IPS DF 6.9 (cell line): ENCODE measurements around the gene BCL2L15.

Experiments used
- DNase-seq: peaks from one replicate; pipeline ENCODE4 v3.0.0-alpha.2; 2013; ENCODE audit warnings: low read depth, low spot score
- H3K27ac ChIP-seq: one replicate; pipeline ENCODE4 v1.5.1; 2013; ENCODE audit warnings: low read length, control low read depth
- H3K27me3 ChIP-seq: 2 replicates; pipeline ENCODE4 v1.6.1; 2013; ENCODE audit warnings: mild to moderate bottlenecking, low read length; ENCODE audit not compliant: control insufficient read depth, insufficient read depth
- H3K36me3 ChIP-seq: 2 replicates; pipeline ENCODE4 v1.6.1; 2013; ENCODE audit warnings: low read length; ENCODE audit not compliant: control insufficient read depth, insufficient read depth
- H3K4me1 ChIP-seq: 2 replicates; pipeline ENCODE4 v1.6.1; 2013; ENCODE audit warnings: low read length; ENCODE audit not compliant: control insufficient read depth, insufficient read depth
- H3K4me3 ChIP-seq: 2 replicates; pipeline ENCODE4 v1.5.1; 2013; ENCODE audit warnings: mild to moderate bottlenecking, low read length
- H3K9me3 ChIP-seq: 2 replicates; pipeline ENCODE4 v1.6.1; 2013; ENCODE audit warnings: low read length, inconsistent platforms; ENCODE audit not compliant: control insufficient read depth, insufficient read depth
- WGBS: extraction: QIAGEN DNeasy Blood & Tissue Kit; methylation state at CpG from one replicate; pipeline ENCODE4 v1.1.7; 2013; ENCODE audit warnings: mixed read lengths, missing lambda C conversion rate; ENCODE audit not compliant: insufficient read length, insufficient coverage; 5-methylcytosine and 5-hydroxymethylcytosine counted together

The BCL2L15 gene

DNA sequence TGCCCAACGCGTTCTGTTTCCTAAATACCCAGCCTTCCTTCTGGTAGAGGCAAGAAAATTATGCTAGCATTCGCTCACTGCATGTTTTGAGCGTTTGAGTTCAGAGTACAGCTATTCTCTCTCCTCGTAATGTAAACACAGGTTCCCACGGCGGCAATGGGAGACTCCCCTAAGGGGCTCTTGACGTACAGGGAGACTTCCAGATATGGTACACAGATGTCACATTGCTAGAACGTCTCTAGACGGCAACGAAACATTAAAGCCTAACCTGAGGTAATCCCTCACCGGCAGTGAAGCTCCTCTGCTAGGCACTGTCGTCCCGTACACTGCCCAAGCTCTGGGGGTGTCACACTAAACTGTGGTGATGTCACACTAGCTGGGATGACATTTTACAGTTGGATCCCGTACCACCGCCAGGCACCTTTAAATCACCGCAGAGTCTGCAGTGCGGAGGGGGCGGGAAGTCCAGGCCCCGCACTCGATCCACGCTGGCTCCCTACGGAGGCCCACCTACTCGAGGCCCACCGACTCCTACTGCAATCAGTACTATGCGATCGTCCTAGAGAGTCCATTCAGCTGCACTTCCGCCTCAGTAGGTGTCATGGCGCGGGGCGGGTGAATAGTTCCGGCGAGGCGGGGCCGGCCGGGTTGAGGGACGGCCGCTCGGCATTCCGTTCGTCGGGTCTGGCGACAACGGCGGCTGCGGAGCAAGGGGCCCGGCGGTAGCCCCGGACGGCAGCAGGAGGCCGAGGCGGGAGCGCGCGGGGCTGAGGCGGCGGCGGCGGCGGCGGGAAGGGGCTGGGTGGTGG lies 41.8 kb upstream of the BCL2L15 start, which contains the start of gene HIPK1:
Gene HIPK1, plus strand, starts transcription at position 384 of the 809 bp plus-strand sequence.
- H3K4me1 ChIP-seq = no peaks in the 10 kb centered on the region
- no peaks in the 10 kb centered on the region for H3K9me3 ChIP-seq
- no peaks in the 10 kb centered on the region for H3K27me3 ChIP-seq
- H3K36me3 ChIP-seq = no peaks in the 10 kb centered on the region
- H3K27ac ChIP-seq = no peak within 1 kb of the TSS
- peak within 1 kb of the TSS; percentile 86 for H3K4me3 ChIP-seq
- peak; percentile 33 for DNase-seq
- WGBS = no CpG with 5 or more reads among the region's 61 CpGs

DNA sequence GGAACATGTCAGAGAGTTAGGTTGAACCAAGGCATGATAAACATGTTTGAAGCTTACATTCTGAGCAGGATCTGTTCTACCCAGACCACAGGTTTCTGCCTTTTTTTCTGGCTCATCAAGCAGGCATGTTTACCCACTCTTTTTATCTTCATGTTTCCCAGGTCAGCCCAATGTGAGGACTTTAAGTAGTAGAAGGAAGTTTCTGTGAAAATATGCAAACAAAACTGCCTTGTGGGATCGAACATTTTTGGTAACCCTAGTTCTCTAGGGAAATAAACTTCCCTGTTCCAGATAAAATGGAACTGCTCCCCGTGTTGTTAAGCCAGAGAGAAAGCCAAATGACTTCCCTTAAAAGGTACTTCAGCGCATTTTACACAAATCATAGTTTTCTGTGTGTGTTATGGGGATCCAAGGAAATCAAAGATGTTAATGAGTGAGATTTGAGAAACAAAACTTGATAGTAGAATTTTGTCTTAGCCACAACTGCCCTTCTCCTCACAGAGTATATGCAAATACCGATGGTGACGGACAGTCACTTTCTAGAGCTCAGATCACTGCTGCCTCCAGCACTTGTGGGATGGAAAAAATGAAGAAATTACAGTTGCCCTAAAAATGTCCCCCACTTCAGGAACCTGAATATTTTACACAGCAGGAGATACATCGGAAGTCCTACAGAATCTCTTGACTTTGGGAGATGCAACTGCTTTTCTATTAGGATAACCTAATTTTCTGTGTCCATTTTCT lies 41.0 kb upstream of the BCL2L15 start:
- Histone ChIP-seq H3K4me3 (peak overlapping the region; percentile 86; the same call in 1 of the 2 replicates), H3K9me3 (no peaks in the 10 kb centered on the region), H3K4me1 (no peaks in the 10 kb centered on the region), H3K27ac (no peak overlapping the region), H3K36me3 (no peaks in the 10 kb centered on the region), H3K27me3 (no peaks in the 10 kb centered on the region)
- WGBS = no CpG with 5 or more reads among the region's 6 CpGs
- no peak for DNase-seq

DNA sequence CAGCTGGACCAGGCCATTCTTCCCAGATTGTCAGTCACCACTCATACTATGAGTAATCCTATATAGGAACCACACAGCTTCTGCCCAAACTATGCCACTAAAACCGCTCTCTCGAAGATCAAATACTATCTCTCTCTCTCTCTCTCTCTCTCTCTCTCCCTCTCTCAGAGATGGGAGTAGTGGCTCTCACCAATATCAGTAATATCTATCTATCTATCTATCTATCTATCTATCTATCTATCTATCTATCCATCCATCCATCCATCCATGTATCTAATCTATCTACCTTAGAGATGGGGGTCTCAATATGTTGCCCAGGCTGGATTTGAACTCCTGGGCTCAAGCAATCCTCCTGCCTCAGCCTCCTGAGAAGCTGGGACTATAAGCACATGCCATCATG lies 37.1 kb upstream of the BCL2L15 start:
- H3K9me3 ChIP-seq = no peaks in the 10 kb centered on the region
- DNase-seq = no peak
- H3K4me1 ChIP-seq = no peaks in the 10 kb centered on the region
- no peak overlapping the region for H3K27ac ChIP-seq
- WGBS = no CpG with 5 or more reads among the region's 2 CpGs
- no peaks in the 10 kb centered on the region for H3K27me3 ChIP-seq
- no peak overlapping the region for H3K4me3 ChIP-seq
- H3K36me3 ChIP-seq = no peaks in the 10 kb centered on the region

DNA sequence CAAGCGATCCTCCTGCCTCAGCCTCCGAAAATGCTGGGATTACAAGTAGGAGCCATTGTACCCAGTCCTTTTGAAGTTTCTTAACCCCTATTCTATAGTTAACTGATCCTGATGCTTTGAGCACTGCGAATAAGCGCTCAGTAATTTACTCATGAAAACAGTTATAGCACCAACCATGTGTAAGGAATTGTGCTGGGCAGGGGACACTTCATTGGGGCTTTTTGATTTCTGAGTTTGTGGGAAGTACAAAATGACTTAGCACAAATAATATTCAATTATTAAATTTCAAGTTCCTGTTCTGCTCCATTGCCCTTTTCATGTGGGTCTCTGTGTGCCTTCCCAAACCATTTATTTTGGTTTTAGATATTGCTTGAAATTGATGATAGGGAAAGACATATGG lies 35.6 kb upstream of the BCL2L15 start:
- Histone ChIP-seq H3K9me3 (no peaks in the 10 kb centered on the region), H3K4me3 (no peak overlapping the region), H3K4me1 (no peaks in the 10 kb centered on the region), H3K27me3 (no peaks in the 10 kb centered on the region), H3K27ac (no peak overlapping the region), H3K36me3 (no peaks in the 10 kb centered on the region)
- no peak for DNase-seq
- WGBS = no CpG with 5 or more reads among the region's 4 CpGs

GRCh38 chr1:113918243-113918642 lies 30.9 kb upstream of the BCL2L15 start:
- Histone ChIP-seq H3K36me3 (no peaks in the 10 kb centered on the region), H3K9me3 (no peaks in the 10 kb centered on the region), H3K27me3 (no peaks in the 10 kb centered on the region), H3K4me3 (no peak overlapping the region), H3K4me1 (no peaks in the 10 kb centered on the region), H3K27ac (no peak overlapping the region)
- DNase-seq = no peak

- no peaks in the 10 kb centered on the region for H3K9me3 ChIP-seq
- no peaks in the 10 kb centered on the region for H3K36me3 ChIP-seq
- H3K4me3 ChIP-seq = no peak overlapping the region
- no peaks in the 10 kb centered on the region for H3K4me1 ChIP-seq
- no peaks in the 10 kb centered on the region for H3K27me3 ChIP-seq
- no CpG with 5 or more reads among the region's 2 CpGs for WGBS
- no peak for DNase-seq
- H3K27ac ChIP-seq = no peak overlapping the region
Measured at GRCh38 chr1:113917400-113918082, 30.2 kb upstream of the BCL2L15 start.

GRCh38 chr1:113916974-113917373 lies 29.6 kb upstream of the BCL2L15 start:
- Histone ChIP-seq H3K27me3 (no peaks in the 10 kb centered on the region), H3K27ac (no peak overlapping the region), H3K9me3 (no peaks in the 10 kb centered on the region), H3K4me1 (no peaks in the 10 kb centered on the region), H3K4me3 (no peak overlapping the region), H3K36me3 (no peaks in the 10 kb centered on the region)
- no CpG with 5 or more reads among the region's 5 CpGs for WGBS
- DNase-seq = no peak

GRCh38 chr1:113913887-113914664 lies 26.7 kb upstream of the BCL2L15 start:
- WGBS = no CpG with 5 or more reads among the region's 5 CpGs
- H3K27ac ChIP-seq = no peak overlapping the region
- no peak for DNase-seq

DNA sequence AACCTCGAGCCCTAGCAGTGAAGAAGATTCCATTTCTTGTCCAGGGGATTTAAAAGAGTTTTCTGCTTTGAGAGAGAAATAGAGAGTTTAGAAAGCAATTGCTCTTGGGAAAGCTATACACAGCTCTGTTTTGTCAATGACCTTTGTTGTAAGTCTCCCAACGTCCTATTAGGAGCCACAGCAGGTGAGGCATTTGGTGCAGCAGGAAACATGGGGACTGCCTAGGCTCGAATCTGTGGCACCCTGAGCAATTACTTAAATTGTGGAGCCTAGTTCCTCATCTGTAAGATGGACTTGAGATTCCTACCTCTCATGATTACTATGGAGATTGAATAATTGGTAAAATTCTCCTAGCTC lies 25.9 kb upstream of the BCL2L15 start:
- Histone ChIP-seq H3K27ac (no peak overlapping the region), H3K36me3 (no peaks in the 10 kb centered on the region; the same call in 1 of the 2 replicates), H3K4me3 (no peak overlapping the region), H3K4me1 (no peaks in the 10 kb centered on the region), H3K9me3 (no peaks in the 10 kb centered on the region), H3K27me3 (no peaks in the 10 kb centered on the region)
- no CpG with 5 or more reads among the region's 3 CpGs for WGBS
- DNase-seq = no peak

More at GRCh38 chr1:113913887-113914664, 26.7 kb upstream of the BCL2L15 start:
- H3K36me3 ChIP-seq = no peaks in the 10 kb centered on the region; the same call in 1 of the 2 replicates
- no peaks in the 10 kb centered on the region for H3K27me3 ChIP-seq
- H3K4me3 ChIP-seq = no peak overlapping the region
- H3K9me3 ChIP-seq = no peaks in the 10 kb centered on the region
- no peaks in the 10 kb centered on the region for H3K4me1 ChIP-seq
